AG09309 (cell line): ENCODE data around the gene FHOD3.

ENCODE experiments used
- DNase-seq: peaks from one replicate; pipeline ENCODE4 v3.0.0-alpha.2; 2010; ENCODE audit warnings: low read depth
- H3K4me3 ChIP-seq: 2 replicates; pipeline ENCODE4 v1.5.1; 2011; ENCODE audit warnings: mild to moderate bottlenecking, low read depth, low read length, moderate library complexity; ENCODE audit not compliant: control insufficient read depth
- TF ChIP-seq, protein P1 (sequence below): IDR thresholded peaks from 2 replicates; pipeline ENCODE4 v1.5.1; 2011; ENCODE audit warnings: mild to moderate bottlenecking, low read depth, low read length, inconsistent platforms; ENCODE audit not compliant: insufficient read depth, control insufficient read depth; ENCODE audit errors: missing control alignments

FHOD3 gene

DNA sequence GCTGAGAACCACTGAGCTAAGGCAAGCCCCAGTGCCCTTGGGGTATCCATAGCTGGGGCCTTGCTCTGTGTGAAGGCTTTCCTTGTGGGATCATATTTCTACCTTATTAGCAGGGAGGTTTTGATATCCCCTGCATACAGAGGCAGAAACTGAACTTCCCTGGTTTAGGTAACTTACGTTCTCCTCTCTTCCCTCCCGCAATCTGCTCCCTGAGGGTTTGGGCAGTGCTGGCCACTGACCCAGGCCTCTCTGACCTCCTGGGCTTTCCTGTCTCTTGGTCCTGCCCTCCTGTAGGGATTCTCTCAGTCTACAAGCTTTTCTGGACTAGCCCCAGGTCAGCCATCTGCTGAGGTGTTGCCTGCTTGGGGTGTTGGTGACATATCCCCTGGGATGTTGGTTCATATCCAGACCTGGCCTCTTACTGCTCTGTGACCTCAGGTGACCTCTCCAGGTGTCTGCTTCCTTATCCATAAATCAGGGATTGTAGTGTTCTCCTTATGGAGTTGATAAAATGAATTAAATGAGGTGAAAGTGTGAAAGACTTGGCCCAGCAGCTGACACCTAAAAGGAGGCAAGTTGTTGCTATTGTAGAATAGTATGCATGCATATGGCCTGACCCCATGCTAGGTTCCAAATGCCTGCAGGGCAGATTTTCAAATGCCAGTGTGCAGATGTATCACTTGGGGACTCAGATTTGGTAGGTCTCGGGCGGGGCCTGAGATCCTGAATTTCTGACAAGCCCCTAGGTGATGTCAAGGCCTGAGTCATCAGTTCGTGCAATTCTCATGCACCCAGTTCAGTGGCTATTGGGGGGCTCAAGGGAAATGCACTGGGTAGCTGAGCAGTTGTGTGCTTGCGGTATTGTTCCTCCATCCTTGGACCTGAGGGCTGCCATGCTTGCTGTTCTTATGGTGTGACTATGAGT, 106.6 kb downstream of the FHOD3 start:
- DNase-seq, result no peak
- TF ChIP-seq, protein P1, sequence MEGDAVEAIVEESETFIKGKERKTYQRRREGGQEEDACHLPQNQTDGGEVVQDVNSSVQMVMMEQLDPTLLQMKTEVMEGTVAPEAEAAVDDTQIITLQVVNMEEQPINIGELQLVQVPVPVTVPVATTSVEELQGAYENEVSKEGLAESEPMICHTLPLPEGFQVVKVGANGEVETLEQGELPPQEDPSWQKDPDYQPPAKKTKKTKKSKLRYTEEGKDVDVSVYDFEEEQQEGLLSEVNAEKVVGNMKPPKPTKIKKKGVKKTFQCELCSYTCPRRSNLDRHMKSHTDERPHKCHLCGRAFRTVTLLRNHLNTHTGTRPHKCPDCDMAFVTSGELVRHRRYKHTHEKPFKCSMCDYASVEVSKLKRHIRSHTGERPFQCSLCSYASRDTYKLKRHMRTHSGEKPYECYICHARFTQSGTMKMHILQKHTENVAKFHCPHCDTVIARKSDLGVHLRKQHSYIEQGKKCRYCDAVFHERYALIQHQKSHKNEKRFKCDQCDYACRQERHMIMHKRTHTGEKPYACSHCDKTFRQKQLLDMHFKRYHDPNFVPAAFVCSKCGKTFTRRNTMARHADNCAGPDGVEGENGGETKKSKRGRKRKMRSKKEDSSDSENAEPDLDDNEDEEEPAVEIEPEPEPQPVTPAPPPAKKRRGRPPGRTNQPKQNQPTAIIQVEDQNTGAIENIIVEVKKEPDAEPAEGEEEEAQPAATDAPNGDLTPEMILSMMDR, result no peak
- H3K4me3 ChIP-seq, result no peak overlapping the region

DNA sequence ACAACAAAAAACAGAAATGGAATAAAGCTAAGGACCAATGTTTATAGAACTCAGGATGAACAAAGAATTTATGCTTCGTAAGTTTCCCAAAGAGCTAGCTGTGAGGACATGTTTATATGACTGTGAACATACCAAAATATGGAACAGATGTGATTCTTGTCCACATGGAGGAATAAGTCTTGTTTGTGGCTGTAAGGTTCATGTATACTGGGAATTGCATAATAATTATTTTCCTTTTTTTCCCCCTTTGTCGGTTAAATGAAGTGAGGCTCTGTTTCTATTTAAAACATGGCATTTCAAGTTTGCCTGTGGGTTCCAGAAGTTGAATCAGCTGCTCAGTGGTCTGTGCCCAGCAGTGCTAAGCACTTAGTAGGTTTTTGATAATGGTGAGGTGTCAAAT, 108.1 kb downstream of the FHOD3 start:
- H3K4me3 ChIP-seq, result no peak overlapping the region
- no peak for DNase-seq
- TF ChIP-seq, protein P1, result no peak

DNA sequence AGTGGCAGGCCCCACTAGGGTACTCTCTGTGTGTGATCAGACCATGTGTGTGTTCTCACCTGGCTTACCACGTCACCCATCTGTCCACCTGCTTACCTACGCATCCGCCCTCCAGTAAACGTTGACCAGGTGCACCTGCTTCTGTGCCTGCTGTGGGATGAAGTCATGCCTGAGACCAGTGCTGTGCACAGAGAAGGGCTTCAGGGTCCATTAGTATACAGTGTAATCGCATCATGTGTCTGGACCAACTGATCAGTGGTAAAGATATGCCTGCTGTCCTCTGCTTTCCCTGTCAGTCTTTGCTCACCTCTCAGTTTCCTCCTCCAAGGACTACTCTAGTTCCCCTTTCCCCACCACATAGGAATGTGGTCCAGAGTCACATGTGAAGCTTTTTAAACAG, 109.3 kb downstream of the FHOD3 start:
- no peak for DNase-seq
- H3K4me3 ChIP-seq, result no peak overlapping the region
- TF ChIP-seq, protein P1, result no peak

DNA sequence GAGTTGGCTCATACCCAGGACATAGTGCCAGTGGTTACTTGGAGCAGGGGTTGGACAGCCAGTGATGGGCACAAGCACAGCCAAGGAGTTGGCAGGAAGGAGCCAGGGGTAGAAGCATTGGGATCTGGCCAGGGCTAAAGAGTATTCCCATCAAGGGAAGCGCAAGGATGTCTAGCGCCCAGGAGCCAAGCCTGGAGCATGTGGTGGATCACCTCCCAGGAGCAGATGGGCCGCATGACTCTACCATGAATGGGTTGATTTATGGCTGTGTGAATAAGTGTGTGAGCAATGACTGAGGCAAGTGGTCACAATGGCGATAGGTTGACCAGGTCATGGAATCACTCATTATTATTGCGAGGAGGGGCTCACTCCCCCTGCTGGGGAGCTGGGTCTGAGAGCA, 111.1 kb downstream of the FHOD3 start:
- TF ChIP-seq, protein P1, result no peak
- no peak overlapping the region for H3K4me3 ChIP-seq
- DNase-seq, result no peak

DNA sequence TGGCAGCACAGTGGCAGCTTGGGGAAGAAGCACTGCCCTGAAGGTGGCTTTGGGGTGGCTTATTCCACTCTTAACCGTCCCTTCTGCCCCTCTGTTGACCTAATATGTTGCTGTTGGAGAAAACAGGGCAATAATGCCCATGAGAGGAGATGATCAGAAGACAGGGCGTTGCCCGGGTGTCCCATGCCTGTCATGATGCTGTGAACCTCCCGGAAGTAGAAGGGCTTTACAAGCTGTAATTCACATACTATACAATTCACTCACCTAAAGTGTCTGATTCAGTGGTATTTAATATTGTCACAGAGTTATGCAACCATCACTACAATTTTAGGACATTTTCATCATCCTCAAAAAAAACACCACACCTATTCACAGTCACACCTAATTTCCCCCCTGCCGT, 112.3 kb downstream of the FHOD3 start:
- no peak for DNase-seq
- TF ChIP-seq, protein P1, result no peak
- H3K4me3 ChIP-seq, result no peak overlapping the region

DNA sequence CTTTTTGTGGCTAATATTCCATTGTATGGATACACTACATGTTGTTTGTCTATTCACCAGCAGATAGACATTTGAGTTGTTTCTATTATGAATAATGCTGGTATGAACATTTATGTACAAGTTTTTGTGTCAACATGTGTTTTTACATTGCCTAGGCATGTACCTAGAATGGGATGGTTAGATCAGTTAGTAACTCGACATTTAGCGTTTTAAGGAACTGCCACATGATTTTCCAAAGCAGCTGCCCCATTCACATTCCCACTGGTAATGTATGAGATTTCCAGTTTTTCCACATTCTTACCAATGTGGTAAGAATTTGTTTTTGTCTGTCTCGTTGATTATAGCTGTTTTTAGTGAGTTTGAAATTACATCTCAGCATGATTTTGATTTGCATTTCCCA, 112.8 kb downstream of the FHOD3 start:
- TF ChIP-seq, protein P1, result no peak
- DNase-seq, result no peak
- H3K4me3 ChIP-seq, result no peak overlapping the region
